Prostate gland (tissue), 2 donors: Measurements from ENCODE around the gene PDE4D.

Source experiments
- CTCF ChIP-seq, 4 experiments: fragments of 200-600 bp in 2 of 4; fragments of 450-650 bp in 2 of 4; sonication (generic) in 2 of 4; IDR thresholded peaks; 1 replicate in 3 of 4; 2 replicates in 1 of 4; pipeline ENCODE4 v1.5.1; 2016 to 2019; ENCODE audit warnings: antibody characterized with exemption in 4 of 4, mild to moderate bottlenecking in 2 of 4, moderate library complexity in 2 of 4
- POLR2AphosphoS5 ChIP-seq: sonication (generic); formaldehyde crosslinking; IDR thresholded peaks from one replicate; pipeline ENCODE4 v1.6.1; 2017; ENCODE audit warnings: antibody characterized with exemption

GRCh38 chr5:58970766-58971165 is 922.8 kb downstream of the PDE4D start:
- TF ChIP-seq POLR2AphosphoS5 = no peak
- TF ChIP-seq CTCF (IDR thresholded peaks at IDR 0.05) = no peak
